GM19238 (cell line): ENCODE results near the gene WDR93.
A peak's percentile ranks its signal among the peaks of the same experiment; 100 is the strongest.

ENCODE experiments used
- DNase-seq: peaks from one replicate; pipeline ENCODE4 v3.0.0; 2011; ENCODE audit warnings: low spot score; ENCODE audit not compliant: insufficient read length

The WDR93 gene

GRCh38 chr15:89747708-89748682, 57.4 kb downstream of the WDR93 start:
- no peak for DNase-seq

- DNase-seq, result no peak
Observed at GRCh38 chr15:89749054-89749453, 58.4 kb downstream of the WDR93 start.

- no peak for DNase-seq
Observed at GRCh38 chr15:89749526-89749925, 58.9 kb downstream of the WDR93 start.

DNA sequence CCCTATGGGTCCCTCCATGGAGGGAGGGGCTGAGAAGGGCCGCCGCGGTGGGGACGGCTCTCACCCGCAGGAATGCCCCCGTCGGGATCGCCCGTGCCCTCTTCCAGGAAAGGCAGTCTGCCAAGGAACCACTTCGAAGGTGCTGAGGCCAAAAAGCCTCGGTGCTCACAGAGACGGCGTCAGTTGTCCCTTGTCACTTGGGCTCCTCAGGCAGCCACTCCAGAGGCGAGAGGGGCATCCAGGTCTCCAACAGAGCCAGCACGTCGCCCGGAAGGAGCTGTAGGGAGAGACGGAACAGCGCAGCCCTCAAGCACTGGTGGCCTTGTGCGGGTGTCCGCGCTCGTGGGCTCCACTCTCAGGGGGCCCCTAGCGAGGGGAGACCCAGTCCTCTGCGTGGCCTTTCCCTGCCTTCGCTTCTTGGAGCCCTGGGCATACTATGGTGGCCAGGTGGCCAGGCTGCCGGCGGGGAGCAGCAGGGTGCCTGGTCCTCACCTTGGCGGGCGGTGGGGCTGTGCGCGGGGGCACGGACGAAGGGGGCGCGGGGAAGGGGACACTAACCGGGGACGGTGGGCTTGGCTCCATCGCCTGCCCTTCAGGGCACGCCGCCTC, 59.4 kb downstream of the WDR93 start:
- DNase-seq, result no peak

DNA sequence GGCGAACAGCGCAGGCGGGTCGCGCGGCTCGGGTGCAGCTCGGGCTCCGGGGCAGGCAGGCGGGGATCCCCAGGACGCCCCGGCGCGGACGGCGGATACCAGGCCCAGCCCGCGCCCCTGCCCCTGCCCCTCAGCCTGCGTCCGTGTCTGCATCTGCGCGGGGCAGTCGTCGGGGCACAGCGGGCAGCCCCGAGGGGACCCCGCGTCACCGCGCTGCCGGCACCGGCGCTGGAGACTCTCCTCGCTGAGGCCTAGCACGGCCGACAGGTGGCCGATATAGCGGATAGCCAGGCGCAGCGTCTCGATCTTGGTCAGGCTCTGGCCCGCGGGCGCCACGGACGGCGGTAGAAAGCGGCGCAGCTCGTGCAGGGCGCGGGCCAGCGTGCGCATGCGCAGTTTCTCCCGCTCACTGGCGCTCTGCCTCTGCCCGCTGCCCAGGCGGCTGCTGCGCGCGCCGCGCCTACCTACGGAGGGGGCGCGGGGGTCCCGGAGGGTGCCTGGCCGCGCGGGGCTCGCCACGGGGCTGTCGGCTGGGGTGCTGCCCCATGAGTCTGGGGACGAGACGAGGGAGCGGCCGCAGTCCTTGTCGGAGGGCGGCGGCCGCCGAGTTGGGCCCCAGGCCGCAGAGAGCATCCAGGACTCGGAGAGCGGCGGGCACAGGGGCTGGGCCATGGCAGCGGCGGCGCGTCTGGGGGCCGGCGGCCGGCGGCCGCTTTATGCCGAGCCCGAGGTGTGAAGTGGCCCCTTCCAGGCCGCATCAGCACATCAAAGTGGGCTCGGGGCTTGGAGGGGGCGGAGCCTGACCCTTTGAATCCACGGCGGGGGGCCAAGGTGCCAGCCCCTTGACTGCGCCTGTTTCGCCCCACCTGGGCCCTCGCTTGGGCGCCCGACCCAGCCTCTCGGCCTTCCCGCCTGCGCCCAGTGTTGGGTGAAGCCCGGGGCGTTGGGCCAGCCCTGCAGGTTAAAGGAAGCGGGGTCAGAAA, 60.2 kb downstream of the WDR93 start, which contains the start of gene MESP1:
MESP1 (minus strand) TSS at position 690 of the 983 bp plus-strand sequence; CDS start at position 672, 18 bp downstream.
- peak; percentile 96 for DNase-seq

DNA sequence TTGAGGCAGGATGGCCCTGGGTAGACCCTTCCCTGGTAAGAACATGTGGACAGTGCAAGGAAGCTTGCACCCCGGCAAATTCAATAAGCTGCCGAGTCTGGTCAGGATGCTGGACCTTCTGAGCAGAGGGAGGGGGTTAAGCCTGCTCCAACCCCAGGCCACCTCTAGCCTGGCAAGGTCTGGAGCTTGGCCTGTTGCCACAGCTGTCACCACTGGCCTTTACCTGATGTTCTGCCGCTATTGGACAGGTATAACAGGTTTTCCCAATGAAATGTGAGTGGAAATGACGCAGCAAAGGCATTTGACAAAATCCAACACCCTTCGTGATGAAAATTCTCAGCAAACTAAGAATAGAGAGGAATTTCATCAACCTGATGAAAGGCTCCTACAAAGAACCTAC, 61.1 kb downstream of the WDR93 start:
- DNase-seq, result no peak

- no peak for DNase-seq
Observed at GRCh38 chr15:89753855-89754254, 63.2 kb downstream of the WDR93 start.

DNA sequence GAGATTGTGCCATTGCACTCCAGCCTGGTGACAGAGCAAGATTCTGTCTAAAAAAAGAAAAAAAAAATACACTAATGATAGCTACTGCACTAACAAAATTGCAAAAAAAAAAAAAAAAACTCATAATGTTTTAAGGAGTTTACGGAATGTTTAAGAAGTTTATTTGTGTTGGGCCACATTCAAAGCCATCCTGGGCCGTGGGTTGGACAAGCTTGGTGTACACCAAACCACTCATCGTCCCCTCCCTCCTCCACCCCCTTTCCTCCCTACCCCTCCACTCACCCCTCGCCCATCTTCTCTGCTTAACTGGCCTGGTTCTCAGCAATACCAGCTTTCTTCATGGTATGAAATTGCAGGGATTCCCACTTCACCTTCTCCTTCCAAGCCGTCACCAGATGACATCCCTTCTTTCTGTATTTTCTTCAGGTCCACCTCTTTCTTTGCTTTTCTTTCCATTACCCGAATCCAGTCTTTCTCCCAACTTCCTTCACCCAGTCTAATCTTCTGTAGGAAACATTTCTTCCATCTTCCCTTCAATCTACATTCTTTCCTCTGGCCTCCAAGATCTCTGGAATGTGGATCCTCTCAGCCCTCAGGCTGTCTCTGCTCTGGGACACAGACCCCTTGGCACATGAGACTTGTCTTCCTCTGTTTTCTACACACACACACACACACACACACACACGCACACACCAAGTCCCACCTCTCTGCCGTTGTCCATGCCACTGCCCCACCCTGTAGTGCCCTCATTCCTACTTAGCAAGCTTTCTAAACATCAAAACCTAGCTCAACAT, 63.9 kb downstream of the WDR93 start:
- no peak for DNase-seq

DNA sequence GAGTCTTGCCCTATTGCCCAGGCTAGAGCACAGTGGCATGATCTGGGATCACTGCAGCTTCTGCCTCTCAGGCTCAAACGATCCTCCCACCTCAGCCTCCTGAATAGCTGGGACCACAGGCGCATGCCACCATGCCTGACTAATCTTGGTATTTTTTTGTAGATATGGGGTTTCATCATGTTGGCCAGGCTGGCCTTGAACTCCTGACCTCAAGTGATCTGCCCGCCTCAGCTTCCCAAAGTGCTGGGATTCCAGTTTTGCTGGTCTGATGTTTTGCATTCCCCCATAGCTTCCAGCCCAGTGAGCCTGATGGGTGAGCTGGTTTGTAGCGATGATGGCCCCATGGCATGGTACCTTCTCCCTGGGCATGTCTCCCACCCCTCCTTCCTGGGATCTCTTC, 65.1 kb downstream of the WDR93 start:
- no peak for DNase-seq

- DNase-seq, result no peak
Observed at GRCh38 chr15:89756897-89757296, 66.3 kb downstream of the WDR93 start.

- DNase-seq, result no peak
Observed at GRCh38 chr15:89758283-89758682, 67.7 kb downstream of the WDR93 start.

GRCh38 chr15:89758981-89759380, 68.4 kb downstream of the WDR93 start:
- DNase-seq, result no peak

DNA sequence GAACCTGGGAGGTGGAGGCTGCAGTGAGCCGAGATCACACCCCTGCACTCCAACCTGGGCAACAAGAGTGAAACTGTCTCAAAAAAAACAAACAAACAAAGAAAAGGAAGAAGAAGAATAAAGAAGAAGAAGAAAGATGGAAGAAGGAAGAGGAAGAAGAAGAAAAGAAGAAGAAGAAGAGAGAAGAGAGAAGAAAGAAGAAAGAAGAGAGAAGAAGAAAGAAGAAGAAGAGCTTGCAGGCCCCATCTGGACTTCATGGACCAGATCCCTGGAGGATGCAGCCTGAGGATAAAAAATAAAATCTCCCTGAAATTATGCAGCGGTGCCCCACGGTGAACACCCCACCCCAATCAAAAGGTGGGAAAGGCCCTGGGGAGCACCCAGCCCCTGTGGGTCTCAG, 69.2 kb downstream of the WDR93 start:
- DNase-seq, result no peak

DNA sequence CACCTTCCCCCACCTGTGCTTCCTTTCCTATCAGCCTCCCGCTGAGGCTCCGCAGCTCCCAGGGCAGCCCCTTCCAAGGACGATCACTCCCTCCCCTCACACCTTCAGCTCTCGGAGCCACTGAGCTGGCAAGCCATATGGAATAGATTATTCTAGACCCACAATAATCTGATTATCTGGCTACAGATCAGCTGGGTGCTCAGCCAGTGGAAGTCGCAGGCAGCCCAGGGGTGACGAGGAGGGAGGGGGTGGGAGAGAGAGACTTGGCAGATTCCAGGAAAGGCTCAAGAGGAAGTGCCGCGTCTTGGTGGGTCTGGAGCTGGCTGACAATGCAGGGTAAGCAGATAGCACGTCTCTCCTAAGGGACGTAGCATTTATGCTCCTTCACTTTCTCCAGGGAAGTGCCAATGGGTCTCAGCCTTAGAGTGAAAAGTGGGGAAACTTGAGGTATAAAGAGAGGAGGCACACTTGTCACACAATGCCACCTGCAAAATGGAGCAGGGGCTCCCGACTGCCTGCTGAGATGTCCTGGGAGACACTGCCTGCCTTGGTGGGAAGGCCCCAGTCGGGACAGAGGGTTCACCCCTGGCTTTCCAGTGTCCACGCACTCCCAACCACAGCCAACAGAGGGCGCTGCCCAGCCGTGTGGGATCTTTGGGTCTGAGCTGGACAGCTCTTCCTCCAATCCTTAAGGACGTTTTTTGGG, 69.8 kb downstream of the WDR93 start:
- DNase-seq, result peak; percentile 78

GRCh38 chr15:89761009-89761831, 70.6 kb downstream of the WDR93 start:
- no peak for DNase-seq

GRCh38 chr15:89761929-89762328, 71.3 kb downstream of the WDR93 start:
- no peak for DNase-seq

DNA sequence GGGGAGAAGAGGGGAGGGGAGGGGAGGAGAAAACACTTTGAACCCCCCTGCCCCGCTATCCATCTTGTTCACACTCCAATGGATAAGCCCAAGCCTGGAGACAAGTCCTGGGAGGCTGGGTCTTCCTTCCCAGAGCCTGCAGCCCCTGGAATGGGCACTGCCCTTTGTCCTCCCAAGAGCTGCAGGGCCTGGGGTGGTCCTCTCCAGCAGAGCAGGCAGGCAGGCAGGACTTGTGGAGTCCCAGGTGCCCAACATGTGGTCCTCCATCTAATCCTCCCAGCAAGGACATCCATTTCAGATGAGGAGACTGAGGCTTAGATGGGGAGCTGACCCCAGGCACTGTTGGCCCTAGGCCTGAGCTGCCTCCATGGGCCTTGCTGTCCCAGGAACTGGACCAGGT, 75.1 kb downstream of the WDR93 start:
- no peak for DNase-seq

DNA sequence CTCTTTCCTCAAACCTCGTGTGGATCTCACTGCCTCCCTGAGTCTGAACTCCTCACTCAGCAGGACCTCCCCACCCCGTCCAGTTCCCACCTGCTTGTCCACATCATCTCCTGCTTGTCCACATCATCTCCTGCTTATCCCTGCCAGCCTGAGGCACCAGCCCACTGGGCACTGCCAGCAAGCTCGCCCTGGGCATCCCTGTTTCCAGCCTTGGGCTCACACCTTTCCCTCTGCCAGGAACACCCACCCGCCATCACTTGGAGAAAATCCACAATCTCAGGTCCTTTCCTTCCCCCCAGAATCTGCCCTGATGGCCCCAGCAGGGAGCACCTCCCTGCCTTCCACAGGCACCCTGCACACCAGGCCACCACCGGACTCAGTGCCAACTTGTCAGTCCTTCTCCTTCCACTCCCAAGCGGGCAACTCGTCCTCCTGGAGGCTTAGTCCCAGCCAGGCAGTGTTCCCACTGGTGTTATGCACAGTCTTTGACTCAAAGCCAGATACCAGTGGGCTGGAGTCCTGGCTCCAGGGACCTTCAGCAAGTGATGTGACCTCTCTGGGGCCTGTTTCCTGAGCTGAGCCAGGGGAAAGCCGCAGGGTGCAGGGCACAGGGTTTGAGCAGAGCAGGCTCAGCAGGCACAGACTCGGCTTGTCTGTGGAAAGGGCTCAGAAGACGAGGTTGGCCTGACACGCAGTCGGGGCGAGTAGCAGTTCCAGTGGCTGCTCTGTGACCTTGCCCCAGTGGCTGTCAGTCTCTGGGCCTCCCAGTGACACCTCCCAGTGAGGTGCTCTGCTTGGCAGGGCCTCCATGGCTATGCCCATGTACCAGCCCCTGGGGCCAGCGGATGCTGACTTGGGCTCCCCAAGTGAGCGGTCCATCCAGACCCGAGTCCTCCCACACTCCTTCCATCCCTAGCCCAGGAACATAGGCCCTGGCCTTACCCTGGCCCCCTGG, 76.0 kb downstream of the WDR93 start:
- DNase-seq, result no peak
